SH-SY5Y (cell line): ENCODE measurements around the gene BMPR1A.

Source experiments
- GATA2 ChIP-seq: IDR thresholded peaks from 2 replicates; pipeline ENCODE4 v1.6.1; 2011; ENCODE audit warnings: mild to moderate bottlenecking, low read depth, low read length
- GATA3 ChIP-seq: IDR thresholded peaks from 2 replicates; pipeline ENCODE4 v1.6.1; 2011; ENCODE audit warnings: low read depth, mild to moderate bottlenecking, low read length, moderate library complexity

BMPR1A gene

DNA sequence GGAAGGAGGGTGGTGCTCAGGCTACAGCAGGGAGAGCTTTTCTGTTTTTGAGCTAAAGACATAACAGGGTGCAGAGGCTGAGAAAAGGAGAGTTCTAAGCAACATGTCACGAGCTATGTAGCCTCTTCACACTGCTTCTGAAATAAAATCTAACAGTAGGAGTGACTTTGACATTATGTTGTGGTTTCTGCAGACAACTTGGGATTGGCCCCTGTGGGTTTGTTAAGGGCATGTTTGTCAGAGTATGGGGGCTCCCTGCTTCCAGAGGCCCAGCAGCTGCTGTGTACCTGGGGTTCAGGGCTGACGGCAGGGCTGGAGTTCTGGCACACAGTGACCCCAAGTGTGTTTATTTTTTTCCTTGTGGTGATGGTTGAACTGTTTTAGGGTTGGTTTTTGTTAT lies 176.3 kb downstream of the BMPR1A start:
- TF ChIP-seq GATA3 (no peak), GATA2 (no peak)

DNA sequence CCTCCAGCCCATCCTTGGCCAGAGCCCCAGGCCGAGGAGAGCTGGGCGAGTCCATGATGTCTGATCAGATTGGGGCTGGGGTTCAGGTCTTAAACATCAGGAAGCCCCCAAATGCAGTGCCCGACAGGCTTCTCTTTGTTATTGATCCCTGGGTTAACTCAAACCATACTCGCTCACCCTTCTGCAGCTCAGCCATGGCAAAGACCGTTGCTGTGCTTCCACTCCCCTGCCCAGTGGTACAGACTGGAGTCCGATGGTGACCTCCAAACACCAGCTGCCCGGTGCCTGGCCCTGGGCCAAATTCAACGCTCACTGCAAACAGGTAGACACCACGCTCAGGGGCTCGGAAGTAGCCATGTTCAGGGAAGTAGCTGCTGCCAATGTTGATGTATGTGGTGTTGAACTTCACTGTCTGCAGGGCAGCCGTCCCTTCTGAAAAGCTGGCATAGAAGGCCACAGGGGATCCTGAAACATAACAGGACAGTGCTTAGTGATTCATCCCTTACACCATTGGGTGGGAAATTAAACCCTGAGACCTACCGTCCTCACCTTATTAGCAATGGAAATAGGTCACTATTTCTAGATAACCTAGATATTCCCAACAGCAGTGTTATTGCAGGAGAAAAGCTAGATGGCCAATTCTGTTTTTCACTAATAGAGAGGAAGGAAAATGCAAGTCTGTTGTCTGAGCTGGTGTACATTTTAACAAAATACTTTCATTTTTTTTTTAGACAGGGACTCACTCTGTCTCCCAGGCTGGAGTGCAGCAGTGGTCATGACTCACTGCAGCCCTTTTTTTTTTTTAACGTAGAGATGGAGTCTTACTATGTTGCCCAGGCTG lies 180.5 kb downstream of the BMPR1A start:
- TF ChIP-seq GATA2 (no peak), GATA3 (no peak)

DNA sequence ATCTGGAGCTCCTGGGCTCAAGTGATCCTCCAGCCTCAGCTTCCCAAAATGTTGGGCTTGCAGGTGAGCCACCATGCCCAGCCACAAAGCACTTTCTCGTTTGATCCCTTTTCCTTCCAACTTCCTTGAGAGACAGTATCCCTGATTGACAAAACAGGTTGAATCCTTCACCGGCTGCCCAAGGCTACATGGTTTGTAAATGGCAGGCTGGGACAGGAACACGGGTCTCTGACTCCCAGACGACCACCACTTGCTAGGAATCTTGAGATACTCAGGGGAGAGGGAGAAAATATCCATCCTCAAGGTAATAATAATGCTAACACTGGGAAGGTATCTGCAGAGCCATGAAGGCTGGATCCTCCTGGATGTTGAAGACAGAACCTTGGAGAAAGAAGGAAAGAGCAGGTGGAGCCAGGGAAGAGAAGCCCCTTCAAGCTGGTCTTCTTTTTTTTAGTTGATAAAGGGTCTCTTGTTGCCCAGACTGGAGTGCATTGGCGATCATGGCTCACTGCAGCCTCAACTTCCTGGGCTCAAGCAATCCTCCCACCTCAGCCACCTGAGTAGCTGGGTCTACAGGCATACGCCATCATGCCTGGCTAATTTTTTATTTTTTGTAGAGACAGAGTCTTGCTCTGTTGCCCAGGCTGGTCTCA lies 181.2 kb downstream of the BMPR1A start:
- TF ChIP-seq GATA2 (no peak), GATA3 (no peak)

DNA sequence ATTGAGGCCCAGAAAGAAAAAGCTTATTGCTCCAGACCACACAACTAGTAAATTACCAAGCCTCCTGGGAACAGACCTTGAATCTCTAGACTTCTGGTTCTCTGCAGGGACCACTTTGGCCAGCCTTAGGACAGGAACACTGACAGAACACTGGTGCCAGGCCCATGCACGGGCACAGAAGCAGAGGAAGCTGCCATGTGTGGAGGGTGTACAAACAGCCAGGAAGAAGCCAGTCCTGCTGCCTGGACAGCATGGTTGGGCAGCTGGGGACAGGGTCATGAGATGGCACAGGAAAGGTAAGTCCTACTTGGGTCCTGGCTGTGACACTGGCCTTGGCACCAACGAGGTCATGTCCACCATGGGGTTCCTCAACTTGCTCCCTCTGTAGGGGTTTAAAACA lies 181.8 kb downstream of the BMPR1A start:
- TF ChIP-seq GATA2: no peak
- no peak for TF ChIP-seq GATA3

DNA sequence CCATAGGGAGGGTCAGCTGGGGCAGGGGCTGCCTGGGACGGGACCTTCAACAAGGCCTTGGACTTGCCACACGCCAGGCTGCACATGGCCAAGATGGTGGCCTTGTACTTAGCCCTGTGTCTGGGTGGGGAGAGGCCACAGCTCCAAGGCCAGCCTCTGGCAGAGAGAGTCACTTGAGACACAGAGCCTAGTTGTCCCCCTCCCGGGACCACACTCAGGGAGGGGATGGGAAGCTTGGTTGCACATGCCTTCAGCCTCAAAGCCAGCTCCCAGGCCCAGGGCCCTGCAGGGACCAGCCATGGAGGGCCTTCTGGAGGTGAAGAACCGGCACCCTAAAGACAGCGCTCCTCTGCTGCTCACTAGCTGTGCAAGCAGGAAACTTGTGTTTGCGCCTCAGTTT lies 184.3 kb downstream of the BMPR1A start:
- TF ChIP-seq GATA2 (no peak), GATA3 (no peak)

DNA sequence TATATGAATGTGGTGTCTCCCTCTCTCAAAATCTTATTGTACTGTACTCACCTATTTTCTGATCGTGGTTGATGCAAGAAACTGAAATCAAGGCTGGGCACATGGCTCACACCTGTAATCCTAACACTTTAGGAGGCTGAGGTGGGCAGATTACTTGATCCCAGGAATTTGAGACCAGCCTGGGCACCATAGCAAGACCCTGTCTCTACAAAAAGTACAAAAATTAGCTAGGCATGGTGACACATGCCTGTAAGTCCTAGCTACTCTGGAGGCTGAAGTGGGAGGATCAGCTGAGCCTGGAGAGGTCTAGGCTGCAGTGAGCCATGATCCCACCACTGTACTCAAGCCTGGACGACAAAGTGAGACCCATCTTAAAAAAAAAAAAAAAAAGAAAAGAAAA lies 185.0 kb downstream of the BMPR1A start:
- TF ChIP-seq GATA3: no peak
- TF ChIP-seq GATA2: no peak

DNA sequence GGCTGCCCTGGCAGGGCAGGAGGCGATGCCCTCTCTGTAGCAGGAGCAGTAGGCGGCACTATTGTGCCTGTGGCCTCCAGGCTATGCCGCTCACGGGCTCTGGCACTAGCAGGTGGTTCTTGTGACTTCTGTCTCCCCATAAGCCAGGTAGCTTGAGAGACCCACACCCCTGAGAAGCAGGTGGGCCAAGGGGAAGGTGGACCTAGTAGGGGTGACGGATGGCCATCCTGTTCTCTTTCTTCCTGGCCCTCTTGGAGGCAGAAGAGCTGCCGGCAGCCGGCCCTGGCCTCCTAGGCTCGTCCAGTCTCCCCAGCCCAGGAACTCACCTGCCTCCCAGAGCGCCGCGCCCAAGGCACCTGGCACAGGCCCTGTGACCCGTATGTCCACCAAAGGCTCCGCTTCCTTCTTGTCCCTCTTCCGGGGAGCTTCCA lies 185.6 kb downstream of the BMPR1A start:
- no peak for TF ChIP-seq GATA3
- no peak for TF ChIP-seq GATA2

DNA sequence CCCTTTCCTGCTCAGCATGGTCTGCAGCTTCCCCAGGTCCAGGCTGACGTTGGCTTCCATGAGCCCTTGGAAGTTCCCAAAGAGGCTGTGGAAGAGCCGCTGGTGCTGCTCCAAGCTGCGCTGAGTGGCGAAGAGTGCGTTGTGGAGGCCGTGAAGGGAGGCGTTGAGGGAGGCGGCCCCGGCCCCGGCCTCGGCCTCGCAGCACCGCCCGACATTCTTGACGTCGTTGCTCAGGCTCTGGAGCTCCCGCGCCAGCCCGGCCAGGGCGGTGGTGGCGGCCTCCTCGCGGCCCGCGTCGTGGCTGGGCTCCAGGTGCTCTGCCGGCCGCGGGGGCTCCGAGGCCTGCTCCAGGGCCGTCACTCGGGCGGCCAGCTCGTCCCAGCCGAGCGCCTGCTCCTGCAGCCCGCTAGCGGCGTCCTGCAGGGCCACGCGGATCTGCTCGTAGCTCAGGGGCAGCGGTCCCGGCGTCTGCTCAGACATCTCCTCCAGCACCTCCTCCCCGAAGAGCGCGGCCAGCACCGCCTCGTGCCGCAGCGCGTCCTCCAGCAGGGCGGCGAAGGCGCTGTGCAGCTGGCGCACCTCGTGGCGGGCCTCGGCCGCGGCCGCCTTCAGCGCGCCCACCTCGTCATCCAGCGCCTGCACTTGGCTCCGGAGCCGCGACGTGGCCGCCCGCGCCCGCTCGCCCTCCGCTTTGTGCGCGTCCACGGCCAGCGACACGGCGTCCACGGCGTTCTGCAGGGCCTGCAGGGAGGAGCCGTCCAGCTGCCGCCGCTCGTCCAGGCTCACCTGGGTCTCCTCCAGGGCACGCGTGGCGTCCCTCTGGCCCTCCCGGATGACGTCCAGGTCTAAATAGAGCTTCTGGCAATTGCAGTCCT lies 186.3 kb downstream of the BMPR1A start:
- TF ChIP-seq GATA2 (no peak), GATA3 (no peak)

DNA sequence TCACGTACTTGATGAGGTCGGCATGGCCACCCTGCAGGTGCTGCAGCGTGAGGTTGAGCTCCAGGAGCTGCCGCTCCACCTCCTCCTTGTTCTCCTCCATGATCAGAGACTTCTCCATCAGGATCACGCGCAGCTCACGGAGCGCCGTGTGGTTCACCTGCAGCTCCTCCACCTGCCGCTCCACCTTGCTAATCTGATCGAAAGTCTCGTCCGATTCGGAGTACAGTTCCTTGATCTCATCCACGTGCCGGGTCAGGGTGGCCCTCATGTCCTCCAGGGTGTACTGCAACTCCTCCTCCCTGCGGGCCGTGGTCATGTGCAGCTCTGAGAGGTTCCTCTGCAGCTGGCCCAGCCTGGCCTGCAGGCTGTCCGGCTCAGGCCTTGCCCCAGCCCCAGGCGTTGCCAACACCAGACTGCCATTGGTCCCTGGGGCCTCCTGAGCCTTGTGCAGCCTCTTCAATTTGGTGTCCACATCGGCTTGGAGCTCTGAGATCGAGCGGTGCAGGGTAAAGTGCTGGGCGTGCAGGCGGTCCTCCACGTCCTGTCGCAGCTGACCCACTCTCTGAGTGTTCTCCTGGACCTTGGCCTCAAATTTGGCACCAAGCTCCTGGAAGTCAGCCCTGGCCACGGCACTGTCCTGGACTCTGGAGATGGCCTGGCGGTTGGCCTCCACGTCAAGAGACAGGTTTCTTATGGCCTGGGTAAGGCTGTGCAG lies 187.1 kb downstream of the BMPR1A start:
- TF ChIP-seq GATA2 (no peak), GATA3 (no peak)

DNA sequence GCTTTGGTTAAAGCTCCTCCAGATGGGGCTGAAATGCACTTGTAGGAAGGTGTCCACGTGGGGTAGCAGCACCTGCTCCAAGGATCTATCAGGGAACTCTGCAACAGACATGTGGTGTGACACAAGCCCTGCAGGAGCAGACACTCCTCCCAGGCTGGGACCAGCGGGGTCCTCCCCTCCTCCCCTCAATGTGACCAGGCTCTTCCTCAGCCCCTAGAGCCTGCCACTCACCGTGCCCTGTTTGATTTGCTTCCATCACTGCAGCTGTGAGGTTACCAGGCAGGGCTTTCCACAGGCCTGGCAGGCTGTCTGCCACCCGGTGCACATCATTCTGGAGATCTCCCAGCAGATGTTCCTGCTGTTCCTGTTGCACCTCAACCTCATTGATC lies 187.6 kb downstream of the BMPR1A start:
- TF ChIP-seq GATA2 (no peak), GATA3 (no peak)

DNA sequence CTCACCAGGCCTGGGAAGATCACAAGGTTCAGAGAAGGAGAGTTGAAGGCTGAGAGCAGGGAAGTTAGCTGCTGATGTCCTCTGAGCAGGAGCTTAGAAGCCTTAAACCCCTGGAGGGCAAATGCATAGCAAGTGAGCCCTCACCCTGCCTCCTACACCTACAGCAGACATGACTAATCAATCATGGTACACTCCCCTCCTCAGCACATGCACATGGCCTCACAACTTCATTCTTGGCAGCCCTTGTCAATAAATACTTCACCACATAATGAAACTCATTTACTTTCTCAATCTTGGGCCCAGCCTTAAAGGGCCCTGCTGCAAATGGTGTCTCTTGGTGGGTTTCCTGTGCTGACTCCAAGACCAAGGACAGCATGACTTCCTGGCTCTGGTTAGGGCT lies 188.1 kb downstream of the BMPR1A start:
- TF ChIP-seq GATA2: no peak
- no peak for TF ChIP-seq GATA3

DNA sequence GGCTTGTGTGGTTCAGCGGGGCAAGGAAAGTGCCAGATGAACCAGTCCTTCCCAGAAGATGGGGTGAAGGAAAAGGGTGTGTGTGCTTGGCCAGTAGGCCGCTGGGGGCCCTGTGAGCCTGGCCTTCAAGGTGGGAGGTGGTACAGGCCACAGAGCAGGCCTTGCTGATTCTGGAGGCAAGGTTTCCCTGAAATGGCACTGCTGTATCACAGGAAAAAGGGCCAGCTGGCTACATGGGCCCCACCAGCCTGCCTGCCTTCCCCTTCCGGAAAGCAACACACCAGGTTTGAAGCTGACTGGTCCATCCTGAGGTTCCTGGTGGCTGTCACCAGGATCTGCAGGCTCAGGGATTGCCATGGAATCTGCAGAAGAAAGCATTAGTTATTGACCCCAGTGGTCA lies 188.5 kb downstream of the BMPR1A start:
- TF ChIP-seq GATA2 (no peak), GATA3 (no peak)

DNA sequence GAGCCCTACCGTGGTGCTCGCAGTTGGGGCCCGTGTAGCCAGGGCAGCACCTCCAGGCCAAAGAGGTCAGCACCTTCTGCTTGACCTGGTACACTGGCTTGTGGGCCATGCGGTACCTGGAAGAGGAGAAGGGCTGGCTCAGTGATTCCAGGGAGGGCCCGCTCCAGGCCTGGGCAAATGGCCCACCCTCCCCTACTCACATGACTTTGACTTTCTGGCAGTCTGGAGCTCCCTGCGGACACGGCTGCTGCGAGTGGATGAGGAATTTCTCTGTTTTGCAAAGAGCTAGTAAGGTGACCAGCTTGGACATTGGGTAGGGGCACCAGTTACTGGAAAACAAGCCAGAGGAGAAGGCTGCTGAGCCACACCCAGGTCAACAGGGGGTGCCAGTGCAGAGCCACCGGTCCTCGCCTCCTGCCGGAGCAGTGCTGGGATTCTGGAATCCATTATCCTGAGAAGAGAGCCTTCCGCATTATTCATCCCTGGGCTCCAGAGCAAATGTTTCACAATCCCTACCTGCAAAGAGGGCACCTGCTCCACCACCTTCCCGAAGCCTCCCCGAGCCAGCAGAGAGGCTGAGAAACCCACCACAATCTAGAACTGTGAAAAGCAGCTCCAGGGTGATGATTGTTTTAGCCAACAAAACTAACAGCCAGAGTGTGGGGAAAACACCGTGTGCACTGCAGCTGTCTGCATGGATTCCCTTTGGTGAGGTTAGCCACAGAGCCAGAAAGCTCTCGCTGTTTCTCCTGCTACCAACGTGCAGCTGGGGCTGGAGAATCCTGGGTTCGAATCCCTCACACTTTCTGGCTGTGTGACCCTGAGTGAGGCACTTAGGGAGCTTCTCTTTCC lies 189.2 kb downstream of the BMPR1A start:
- TF ChIP-seq GATA2 (no peak), GATA3 (no peak)
